HG02623 (cell line): ENCODE measurements around the gene GSTO2.

Source experiments
- ATAC-seq: cut with Tn5 transposase; IDR thresholded peaks from one replicate; pipeline ENCODE4 v1.9.1; 2021; ENCODE audit warnings: moderate library complexity; ENCODE audit not compliant: unreplicated experiment

The GSTO2 gene

GRCh38 chr10:104279550-104280259 is 10.7 kb downstream of the GSTO2 start:
- ATAC-seq = no peak

GRCh38 chr10:104281694-104282093 is 12.7 kb downstream of the GSTO2 start:
- no peak for ATAC-seq

GRCh38 chr10:104284846-104285245 is 15.9 kb downstream of the GSTO2 start:
- no peak for ATAC-seq

GRCh38 chr10:104286939-104287338 is 18.0 kb downstream of the GSTO2 start:
- ATAC-seq = no peak

- no peak for ATAC-seq
Measured at GRCh38 chr10:104288355-104288754, 19.4 kb downstream of the GSTO2 start.

GRCh38 chr10:104291439-104291951 is 22.5 kb downstream of the GSTO2 start:
- peak; percentile 98 for ATAC-seq

- no peak for ATAC-seq
Measured at GRCh38 chr10:104293011-104293410, 24.0 kb downstream of the GSTO2 start.

- no peak for ATAC-seq
Measured at GRCh38 chr10:104293781-104294321, 24.9 kb downstream of the GSTO2 start.

GRCh38 chr10:104296687-104297436 is 27.9 kb downstream of the GSTO2 start:
- ATAC-seq = no peak

GRCh38 chr10:104297697-104298660 is 29.0 kb downstream of the GSTO2 start:
- no peak for ATAC-seq

- no peak for ATAC-seq
Measured at GRCh38 chr10:104299031-104299904, 30.3 kb downstream of the GSTO2 start.

GRCh38 chr10:104300002-104300735 is 31.2 kb downstream of the GSTO2 start:
- no peak for ATAC-seq

- no peak for ATAC-seq
Measured at GRCh38 chr10:104300736-104301292, 31.8 kb downstream of the GSTO2 start.

- ATAC-seq = no peak
Measured at GRCh38 chr10:104301907-104302690, 33.1 kb downstream of the GSTO2 start.

GRCh38 chr10:104303594-104304355 is 34.8 kb downstream of the GSTO2 start:
- no peak for ATAC-seq

- no peak for ATAC-seq
Measured at GRCh38 chr10:104304356-104304745, 35.4 kb downstream of the GSTO2 start.

- no peak for ATAC-seq
Measured at GRCh38 chr10:104304927-104305326, 35.9 kb downstream of the GSTO2 start.
